GM23338 (cell line): ENCODE measurements around the gene ESYT2. TPM values are rescaled to one million over a fixed set of nuclear protein-coding genes. Genes with fewer than 3 reads are reported as not detected.
"Not testable (repeated sequence)": the region's sequence is repeated elsewhere in the genome, so short reads cannot be mapped to it uniquely, and the experiment has no call there.

Experiments used
- ATAC-seq: fragments of 200-7000 bp; cut with Tn5 transposase; 3 replicates; pipeline ENCODE4 v1.9.1; 2020
- DNase-seq: peaks from one replicate; pipeline ENCODE4 v3.0.0-alpha.2; 2015; ENCODE audit warnings: low spot score
- H2AFZ ChIP-seq: fragments of 200-600 bp; sonication (generic); 2 replicates; pipeline ENCODE4 v1.8.0; 2016; ENCODE audit warnings: antibody characterized with exemption, mild to moderate bottlenecking, moderate library complexity
- H3F3A ChIP-seq: fragments of 200-600 bp; sonication (generic); replicated peaks from 2 replicates; pipeline ENCODE4 v1.8.0; 2017; ENCODE audit warnings: antibody characterized with exemption, mixed run types, low read depth
- H3K27ac ChIP-seq: fragments of 200-600 bp; sonication (generic); 2 replicates; pipeline ENCODE4 v1.6.1; 2016; ENCODE audit warnings: low read depth
- H3K27me3 ChIP-seq: fragments of 200-600 bp; sonication (generic); 2 replicates; pipeline ENCODE4 v1.8.0; 2016; ENCODE audit warnings: mild to moderate bottlenecking, mixed run types, moderate library complexity; ENCODE audit not compliant: insufficient read depth
- H3K36me3 ChIP-seq: fragments of 200-600 bp; sonication (generic); 2 replicates; pipeline ENCODE4 v1.8.0; 2016; ENCODE audit warnings: mild to moderate bottlenecking; ENCODE audit not compliant: insufficient read depth
- H3K4me1 ChIP-seq: fragments of 200-600 bp; sonication (generic); 2 replicates; pipeline ENCODE4 v1.8.0; 2016; ENCODE audit warnings: mild to moderate bottlenecking, moderate library complexity; ENCODE audit not compliant: insufficient read depth
- H3K4me2 ChIP-seq: fragments of 200-600 bp; sonication (generic); 2 replicates; pipeline ENCODE4 v1.7.1; 2017; ENCODE audit warnings: mixed run types
- H3K4me3 ChIP-seq: fragments of 200-600 bp; sonication (generic); 2 replicates; pipeline ENCODE4 v1.6.1; 2016; ENCODE audit warnings: mixed run types
- H3K79me2 ChIP-seq: fragments of 200-600 bp; sonication (generic); replicated peaks from 2 replicates; pipeline ENCODE4 v1.8.0; 2017; ENCODE audit warnings: mild to moderate bottlenecking; ENCODE audit not compliant: insufficient read depth
- H3K9me2 ChIP-seq: fragments of 200-600 bp; sonication (generic); 2 replicates; pipeline ENCODE4 v1.8.0; 2017; ENCODE audit not compliant: insufficient read depth
- H4K20me1 ChIP-seq: fragments of 200-600 bp; sonication (generic); replicated peaks from 2 replicates; pipeline ENCODE4 v1.8.0; 2017; ENCODE audit warnings: mild to moderate bottlenecking; ENCODE audit not compliant: insufficient read depth
- H3K27ac Mint-ChIP-seq: 2 replicates; pipeline ENCODE4 v1.8.0; 2020; ENCODE audit warnings: inconsistent platforms, mild to moderate bottlenecking, moderate library complexity, mixed read lengths
- H3K27me3 Mint-ChIP-seq: 3 replicates; pipeline ENCODE4 v1.8.0; 2022; ENCODE audit warnings: low read depth, mild to moderate bottlenecking, moderate library complexity, mixed read lengths, inconsistent platforms; ENCODE audit not compliant: insufficient read depth, poor library complexity
- H3K36me3 Mint-ChIP-seq: 3 replicates; pipeline ENCODE4 v1.8.0; 2021; ENCODE audit warnings: low read depth, mild to moderate bottlenecking, inconsistent platforms, moderate library complexity, mixed read lengths
- H3K4me1 Mint-ChIP-seq: 3 replicates; pipeline ENCODE4 v1.8.0; 2020; ENCODE audit warnings: mild to moderate bottlenecking, inconsistent platforms, mixed read lengths
- H3K4me3 Mint-ChIP-seq: 3 replicates; pipeline ENCODE4 v1.8.0; 2021; ENCODE audit warnings: moderate library complexity, mild to moderate bottlenecking, inconsistent platforms, mixed read lengths
- H3K9me3 Mint-ChIP-seq: 3 replicates; pipeline ENCODE4 v1.8.0; 2020; ENCODE audit warnings: moderate library complexity, mild to moderate bottlenecking, inconsistent platforms, mixed read lengths
- CREB1 ChIP-seq: fragments of 250-450 bp; sonication (Bioruptor Pico); IDR thresholded peaks from 2 replicates; pipeline ENCODE4 v1.5.0; 2020; ENCODE audit warnings: low read depth, mild to moderate bottlenecking, moderate library complexity
- POLR2AphosphoS5 ChIP-seq: IDR thresholded peaks from 2 replicates; pipeline ENCODE4 v1.6.1; 2016; ENCODE audit warnings: antibody characterized with exemption, low read depth
- REST ChIP-seq: IDR thresholded peaks from one replicate; pipeline ENCODE4 v1.6.1; 2018; ENCODE audit warnings: antibody characterized with exemption; ENCODE audit not compliant: unreplicated experiment
- polyA plus RNA-seq: library from polyadenylated mRNA; unstranded; fragments of >200 nt; fragmentation: Nextera tagmentation; extraction: Ambion mirVana; gene quantifications from 2 replicates; pipeline ENCODE4 v1.2.1, GENCODE V29; 2016
- total RNA-seq: library from RNA; depleted of rRNA; stranded (reverse); fragments of >200 nt; shearing (Covaris generic); gene quantifications from 2 replicates; pipeline ENCODE4 v1.2.3, GENCODE V29; 2014

ESYT2 gene
- total and polyA plus RNA-seq, 2 experiments from 2014 or later = 9.6 to 52.7 TPM

GRCh38 chr7:158704524-158705233 is 124.6 kb downstream of the ESYT2 start, which contains the start of gene NCAPG2:
NCAPG2 (minus strand) TSS chr7:158704804; CDS start chr7:158701899, 2,905 bp downstream.
- Histone ChIP-seq H4K20me1 (peaks cover 12% of the 10 kb centered on the region), H3K9me2 (no peaks in the 10 kb centered on the region), H3K79me2 (peaks cover 39% of the 10 kb centered on the region), H3K27me3 (no peaks in the 10 kb centered on the region), H3K4me3 (peak within 1 kb of the TSS; percentile 91), H3K27ac (0 out of 2 replicates have a peak within 1 kb of the TSS, but pooled peaks have one; percentile 18), H3K4me1 (peaks cover 33% of the 10 kb centered on the region), H3K36me3 (peaks cover 14% of the 10 kb centered on the region), H3K4me2 (peak within 1 kb of the TSS; percentile 95), H3F3A (no peaks in the 10 kb centered on the region; the same call in 1 of the 2 replicates), H2AFZ (0 out of 2 replicates have a peak within 1 kb of the TSS, but pooled peaks have one; percentile 38)
- DNase-seq (peak; percentile 97), ATAC-seq (peak; percentile 91)
- TF ChIP-seq REST = no peak
- peak; percentile 86 for TF ChIP-seq CREB1
- TF ChIP-seq POLR2AphosphoS5 = peak; percentile 98
- Mint-ChIP-seq H3K4me1 (peaks cover 39% of the 10 kb centered on the region), H3K27me3 (peaks cover 4% of the 10 kb centered on the region), H3K9me3 (peaks cover 13% of the 10 kb centered on the region), H3K36me3 (peaks cover 33% of the 10 kb centered on the region), H3K27ac (peak within 1 kb of the TSS; percentile 92), H3K4me3 (peak within 1 kb of the TSS; percentile 84)

- not testable (repeated sequence) for H3K9me2 ChIP-seq, ATAC-seq, H3K27me3 Mint-ChIP-seq, H3F3A ChIP-seq, DNase-seq, H2AFZ ChIP-seq, H3K27me3 ChIP-seq
- Mint-ChIP-seq H3K36me3 (peaks cover 41% of the 10 kb centered on the region), H3K4me1 (peaks cover 39% of the 10 kb centered on the region), H3K9me3 (peaks cover 13% of the 10 kb centered on the region), H3K4me3 (peak overlapping the region; percentile 84), H3K27ac (peak overlapping the region; percentile 92)
- Histone ChIP-seq H3K4me1 (peaks cover 33% of the 10 kb centered on the region), H4K20me1 (peaks cover 16% of the 10 kb centered on the region), H3K27ac (0 out of 2 replicates have a peak overlapping the region, but pooled peaks have one; percentile 18), H3K4me3 (peak overlapping the region; percentile 91), H3K36me3 (peaks cover 20% of the 10 kb centered on the region), H3K79me2 (peaks cover 47% of the 10 kb centered on the region), H3K4me2 (peak overlapping the region; percentile 95)
Observed at GRCh38 chr7:158703679-158704523, 125.4 kb downstream of the ESYT2 start.
